Dendritic cell treated with granulocyte-macrophage colony-stimulating factor and Interleukin-4, amounts not matched to agents 40 ng/mL and 50 ng/mL, for 4 days (primary cell): ENCODE measurements around the gene COX8A.

Experiments
- H3K27ac Mint-ChIP-seq: one replicate; pipeline ENCODE4 v1.8.0; 2022; ENCODE audit warnings: mild to moderate bottlenecking, mixed read lengths
- H3K27me3 Mint-ChIP-seq: one replicate; pipeline ENCODE4 v1.8.0; 2022; ENCODE audit warnings: mild to moderate bottlenecking, mixed read lengths
- H3K36me3 Mint-ChIP-seq: one replicate; pipeline ENCODE4 v1.8.0; 2022; ENCODE audit warnings: low read depth, mixed read lengths
- H3K4me1 Mint-ChIP-seq: one replicate; pipeline ENCODE4 v1.8.0; 2022; ENCODE audit warnings: low read depth, mixed read lengths
- H3K4me3 Mint-ChIP-seq: one replicate; pipeline ENCODE4 v1.8.0; 2022; ENCODE audit warnings: mild to moderate bottlenecking, moderate library complexity, mixed read lengths
- H3K9me3 Mint-ChIP-seq: one replicate; pipeline ENCODE4 v1.8.0; 2022; ENCODE audit warnings: mixed read lengths
- intact Hi-C: fragments of 100-400 bp; cut with micrococcal nuclease; formaldehyde crosslinking; loops from one replicate; pipeline ENCODE4 v1.15.0; 2022

COX8A gene, protein sequence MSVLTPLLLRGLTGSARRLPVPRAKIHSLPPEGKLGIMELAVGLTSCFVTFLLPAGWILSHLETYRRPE

DNA sequence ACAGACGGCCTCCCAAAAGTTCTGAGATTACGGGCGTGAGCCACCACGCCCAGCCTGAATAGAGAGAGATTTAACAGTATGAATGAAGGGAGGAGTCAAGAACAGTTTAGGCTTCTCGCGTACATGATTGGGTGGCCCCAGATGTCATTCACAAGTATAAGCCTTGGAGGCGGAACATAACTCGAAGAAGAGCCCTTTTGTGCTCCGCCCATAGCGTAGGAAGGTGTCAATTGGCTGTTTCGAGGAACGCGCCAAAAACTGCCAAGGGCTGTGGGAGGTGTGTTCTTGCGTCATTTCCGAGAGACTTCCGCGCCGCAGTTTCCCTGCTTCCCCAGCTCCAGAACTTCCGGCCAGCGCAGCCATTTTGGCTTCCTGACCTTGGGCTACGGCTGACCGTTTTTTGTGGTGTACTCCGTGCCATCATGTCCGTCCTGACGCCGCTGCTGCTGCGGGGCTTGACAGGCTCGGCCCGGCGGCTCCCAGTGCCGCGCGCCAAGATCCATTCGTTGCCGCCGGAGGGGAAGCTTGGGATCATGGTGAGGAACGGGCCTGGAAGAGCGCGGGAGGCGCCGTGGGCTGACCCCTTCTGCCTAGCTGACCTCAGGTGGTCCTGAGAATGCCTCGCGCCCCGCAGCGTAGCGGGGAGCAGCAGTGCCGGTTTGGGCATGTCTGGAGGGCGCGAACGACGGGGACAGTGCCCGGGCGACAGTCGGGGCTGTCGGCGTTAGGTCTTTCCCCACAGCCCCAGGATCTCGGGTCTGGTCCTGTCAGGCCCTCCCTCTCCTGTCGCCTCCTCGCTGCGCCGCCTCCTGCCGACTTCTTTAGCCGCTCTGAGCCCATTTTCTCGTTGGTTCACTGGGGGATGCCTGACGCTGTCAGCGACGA lies at the start of gene COX8A:
Gene COX8A (plus strand): TSS at position 362 of the 885 bp plus-strand sequence. CDS start 61 bp downstream, at position 423.
- Mint-ChIP-seq H3K27me3 (peaks cover 2% of the 10 kb centered on the region), H3K4me1 (peaks cover 47% of the 10 kb centered on the region), H3K36me3 (peaks cover 45% of the 10 kb centered on the region), H3K9me3 (no peaks in the 10 kb centered on the region), H3K27ac (peak within 1 kb of the TSS; percentile 99), H3K4me3 (peak within 1 kb of the TSS; percentile 99)
- intact Hi-C loops, result loop anchor here (1.0 kb wide), 1 partner anchor 12 kb away; the partner anchor contains the start of gene OTUB1

DNA sequence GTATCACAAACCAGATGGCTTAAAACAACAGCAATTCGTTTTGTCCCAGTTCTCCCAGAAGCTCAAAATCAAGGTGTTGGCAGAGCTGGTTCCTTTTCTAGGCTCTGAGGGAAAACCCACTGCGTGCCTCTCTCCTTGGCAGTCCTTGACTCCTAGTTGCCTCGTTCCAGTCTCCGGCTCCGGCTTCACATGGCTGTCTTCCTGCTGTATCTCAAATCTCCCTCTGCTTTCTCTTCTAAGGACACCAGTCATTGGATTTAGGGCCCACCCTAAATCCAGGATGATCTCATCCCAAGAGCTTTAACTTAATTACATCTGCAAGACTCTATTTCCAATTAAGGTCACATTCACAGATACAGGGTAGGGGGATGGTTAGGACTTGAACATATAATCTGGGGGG lies 44.8 kb upstream of the COX8A start:
- H3K27me3 Mint-ChIP-seq, result peaks cover 30% of the 10 kb centered on the region
- H3K4me1 Mint-ChIP-seq, result peaks cover 5% of the 10 kb centered on the region
- no peak overlapping the region for H3K27ac Mint-ChIP-seq
- no peaks in the 10 kb centered on the region for H3K9me3 Mint-ChIP-seq
- intact Hi-C loops, result no loop called here
- H3K36me3 Mint-ChIP-seq, result no peaks in the 10 kb centered on the region
- no peak overlapping the region for H3K4me3 Mint-ChIP-seq

DNA sequence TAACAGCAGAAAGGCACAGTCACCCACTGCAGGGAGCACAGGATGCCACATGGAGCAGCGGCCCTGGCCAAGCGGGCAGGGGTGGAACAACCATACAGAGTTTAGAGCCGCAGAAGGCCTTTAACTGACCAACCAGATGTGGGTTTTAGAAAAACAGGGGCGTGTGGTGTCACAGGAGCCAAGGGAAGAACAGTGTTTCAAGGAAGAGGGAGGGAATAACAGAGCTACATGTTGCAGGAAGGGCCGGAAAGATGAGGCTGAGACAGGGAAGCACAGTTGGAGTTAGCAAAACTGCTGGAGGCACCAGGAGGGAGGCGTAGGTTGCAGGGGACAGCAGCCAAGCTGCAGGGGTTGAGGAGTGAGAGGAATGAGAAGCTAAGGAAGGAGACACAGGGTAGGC lies 43.4 kb upstream of the COX8A start:
- intact Hi-C loops, result no loop called here
- no peak overlapping the region for H3K27ac Mint-ChIP-seq
- peaks cover 5% of the 10 kb centered on the region for H3K4me1 Mint-ChIP-seq
- peaks cover 26% of the 10 kb centered on the region for H3K27me3 Mint-ChIP-seq
- no peak overlapping the region for H3K4me3 Mint-ChIP-seq
- H3K36me3 Mint-ChIP-seq, result no peaks in the 10 kb centered on the region
- no peaks in the 10 kb centered on the region for H3K9me3 Mint-ChIP-seq

DNA sequence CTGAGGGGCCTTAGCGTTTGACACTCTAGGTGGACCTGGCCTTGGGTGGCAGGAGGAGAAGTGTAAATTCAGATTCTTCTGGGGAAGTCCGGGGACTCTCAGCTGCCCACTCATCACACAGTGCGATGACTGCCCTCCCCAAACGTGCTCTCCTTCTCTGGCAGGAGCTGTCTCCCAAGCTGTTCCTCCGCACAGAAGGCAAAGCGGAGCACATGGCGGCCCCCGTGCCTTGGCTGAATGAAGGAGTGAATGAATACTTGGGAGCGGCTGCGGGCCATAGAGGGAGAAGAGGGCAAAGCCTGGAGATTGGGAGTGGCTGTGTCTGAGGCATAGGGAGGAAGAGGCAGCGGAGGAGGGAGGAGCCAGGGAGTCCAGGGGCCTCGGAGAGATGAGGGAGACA lies 42.5 kb upstream of the COX8A start:
- H3K4me1 Mint-ChIP-seq, result peaks cover 5% of the 10 kb centered on the region
- H3K27me3 Mint-ChIP-seq, result peaks cover 19% of the 10 kb centered on the region
- no peaks in the 10 kb centered on the region for H3K9me3 Mint-ChIP-seq
- no peaks in the 10 kb centered on the region for H3K36me3 Mint-ChIP-seq
- no peak overlapping the region for H3K27ac Mint-ChIP-seq
- intact Hi-C loops, result no loop called here
- no peak overlapping the region for H3K4me3 Mint-ChIP-seq

DNA sequence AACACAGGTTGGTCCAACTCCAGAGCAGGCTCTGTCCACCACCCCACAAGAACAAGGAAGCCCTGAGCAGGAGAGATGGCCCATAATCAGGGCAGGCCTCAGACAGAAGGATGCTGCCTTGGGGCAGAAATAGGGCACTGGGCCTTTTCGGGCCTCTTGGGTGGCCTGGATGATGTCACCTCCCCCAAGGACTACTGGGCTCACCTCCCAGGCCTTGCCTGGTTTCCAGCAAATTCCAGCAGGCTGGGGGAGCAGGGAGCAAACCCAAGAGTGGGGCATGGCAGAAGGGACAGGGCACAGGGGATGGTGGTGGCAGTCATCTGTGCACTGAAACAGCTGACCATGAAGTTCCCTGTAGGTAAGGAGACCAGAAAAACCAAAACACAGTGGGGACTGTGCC lies 41.0 kb upstream of the COX8A start:
- intact Hi-C loops, result no loop called here
- no peaks in the 10 kb centered on the region for H3K36me3 Mint-ChIP-seq
- peaks cover 22% of the 10 kb centered on the region for H3K27me3 Mint-ChIP-seq
- H3K4me3 Mint-ChIP-seq, result no peak overlapping the region
- no peak overlapping the region for H3K27ac Mint-ChIP-seq
- no peaks in the 10 kb centered on the region for H3K9me3 Mint-ChIP-seq
- H3K4me1 Mint-ChIP-seq, result peaks cover 11% of the 10 kb centered on the region

DNA sequence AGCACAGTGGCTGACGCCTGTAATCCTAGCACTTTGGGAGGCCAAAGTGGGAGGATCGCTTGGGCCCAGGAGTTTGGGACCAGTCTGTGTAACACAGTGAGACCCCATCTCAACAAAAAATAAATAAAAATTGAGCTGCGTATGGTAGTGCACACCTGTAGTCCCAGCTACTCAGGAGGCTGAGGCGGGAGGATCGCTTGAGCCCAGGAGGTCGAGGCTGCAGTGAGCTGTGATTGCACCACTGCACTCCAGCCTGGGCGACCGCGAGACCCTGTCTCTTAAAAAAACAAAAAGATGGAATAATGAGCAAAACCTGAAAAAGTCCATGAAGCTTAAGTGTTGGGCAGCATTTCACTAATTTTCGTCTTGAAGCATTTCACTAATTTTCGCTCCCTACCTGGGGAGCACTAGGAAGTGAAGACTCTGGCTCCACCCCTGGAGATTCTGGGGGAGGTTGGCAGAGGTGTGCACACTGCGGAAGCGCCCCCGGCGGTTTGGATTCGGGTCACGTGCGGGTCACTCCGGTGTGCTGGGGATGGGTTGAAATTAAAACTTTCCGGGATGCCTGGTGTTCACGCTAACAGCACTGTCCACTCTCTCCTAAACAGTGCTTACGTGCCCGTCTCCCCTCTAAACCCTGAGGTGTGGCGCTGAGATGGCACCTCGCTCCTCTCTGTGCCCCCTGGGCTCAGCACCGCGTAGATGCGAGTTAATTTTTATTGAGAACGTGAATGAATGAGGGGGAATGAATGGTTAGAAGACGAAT lies 36.5 kb upstream of the COX8A start:
- peak overlapping the region; percentile 86 for H3K4me3 Mint-ChIP-seq
- H3K4me1 Mint-ChIP-seq, result peaks cover 36% of the 10 kb centered on the region
- peaks cover 8% of the 10 kb centered on the region for H3K27me3 Mint-ChIP-seq
- H3K9me3 Mint-ChIP-seq, result no peaks in the 10 kb centered on the region
- intact Hi-C loops, result loop anchor here (2.0 kb wide), 1 partner anchor 99 kb away; the partner anchor contains the start of gene MARK2
- peaks cover 8% of the 10 kb centered on the region for H3K36me3 Mint-ChIP-seq
- peak overlapping the region; percentile 77 for H3K27ac Mint-ChIP-seq

DNA sequence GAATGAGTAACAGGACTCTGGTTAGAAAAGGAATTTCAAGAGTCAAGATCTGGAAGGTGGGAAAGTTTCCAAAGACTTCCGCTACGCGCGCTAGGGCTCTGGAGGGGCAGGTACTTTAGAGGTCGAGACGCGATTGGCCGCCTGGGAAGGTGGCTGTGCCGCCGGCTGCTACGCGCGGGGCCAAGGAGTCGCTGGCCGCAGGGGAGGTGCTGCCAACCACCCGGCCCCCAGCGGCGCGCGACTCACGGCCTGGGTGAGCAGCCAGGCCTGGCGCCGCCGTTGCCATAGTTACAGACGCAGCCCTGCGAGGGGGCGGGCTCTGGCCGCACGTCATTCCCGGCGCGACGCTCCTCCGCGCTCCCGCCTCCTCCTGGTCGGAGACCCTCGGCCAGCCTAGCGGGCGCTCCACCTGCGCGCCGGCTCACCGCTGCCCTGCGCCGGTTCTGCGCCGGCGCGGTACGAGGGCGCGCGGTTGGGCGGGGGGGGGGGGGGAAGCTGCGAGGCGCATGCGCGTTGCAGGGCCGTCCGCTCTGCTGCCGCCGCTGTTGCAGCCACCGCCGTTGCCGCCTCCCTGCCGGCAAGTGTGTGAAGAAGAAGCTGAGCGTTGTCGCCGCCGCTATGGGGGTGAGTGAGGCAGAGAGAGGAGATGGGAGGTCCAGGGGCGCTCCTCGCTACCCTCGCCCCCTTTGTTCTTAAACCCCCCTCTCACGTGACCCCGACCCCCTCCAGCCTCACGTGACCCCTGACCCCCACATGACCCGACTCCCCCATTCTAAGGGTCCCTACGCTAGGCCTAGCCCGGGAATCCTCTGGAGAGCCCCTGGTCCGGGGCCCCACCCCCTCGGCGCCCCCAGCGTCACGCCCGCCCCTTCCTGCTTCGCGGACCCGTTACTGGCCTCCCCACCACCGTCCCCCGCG lies 35.7 kb upstream of the COX8A start, which contains the start of gene NAA40:
Gene NAA40 (plus strand): TSS at position 524 of the 918 bp plus-strand sequence. CDS start 95 bp downstream, at position 619.
- H3K9me3 Mint-ChIP-seq, result no peaks in the 10 kb centered on the region
- peaks cover 37% of the 10 kb centered on the region for H3K4me1 Mint-ChIP-seq
- peaks cover 8% of the 10 kb centered on the region for H3K27me3 Mint-ChIP-seq
- peaks cover 8% of the 10 kb centered on the region for H3K36me3 Mint-ChIP-seq
- intact Hi-C loops, result loop anchor here (2.0 kb wide), 1 partner anchor 100 kb away; the partner anchor contains the start of gene MARK2
- H3K27ac Mint-ChIP-seq, result peak within 1 kb of the TSS; percentile 77
- H3K4me3 Mint-ChIP-seq, result peak within 1 kb of the TSS; percentile 86

DNA sequence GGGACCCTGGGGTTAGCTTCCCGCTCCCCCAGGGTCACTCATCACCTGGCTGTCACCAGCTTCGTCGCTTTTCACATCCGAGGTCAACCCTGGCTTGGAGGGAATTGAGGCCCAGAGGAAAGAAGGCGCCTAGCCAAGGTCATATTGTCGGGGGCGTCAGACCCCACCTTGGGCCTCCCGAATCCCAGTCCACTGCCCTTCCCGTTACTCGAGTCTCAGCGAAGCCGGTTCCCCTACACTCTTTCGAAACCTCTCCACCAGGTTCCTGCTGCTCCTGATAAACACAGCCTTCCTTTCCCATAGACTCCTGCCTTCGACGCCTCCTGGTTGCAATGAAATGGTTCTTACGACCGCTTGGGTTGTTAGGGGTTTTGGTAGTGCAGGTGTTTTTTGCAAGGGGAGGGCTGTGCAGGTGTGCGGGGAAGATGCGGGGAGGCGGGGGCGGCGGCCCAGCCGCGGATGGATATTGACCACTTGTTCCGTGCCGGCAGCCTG lies 35.0 kb upstream of the COX8A start:
- Mint-ChIP-seq H3K9me3 (no peaks in the 10 kb centered on the region), H3K4me1 (peaks cover 44% of the 10 kb centered on the region), H3K36me3 (peaks cover 8% of the 10 kb centered on the region), H3K27me3 (peaks cover 8% of the 10 kb centered on the region), H3K4me3 (peak overlapping the region; percentile 86), H3K27ac (peak overlapping the region; percentile 77)
- intact Hi-C loops, result loop anchor here (2.0 kb wide), 1 partner anchor 101 kb away; the partner anchor contains the start of gene MARK2

DNA sequence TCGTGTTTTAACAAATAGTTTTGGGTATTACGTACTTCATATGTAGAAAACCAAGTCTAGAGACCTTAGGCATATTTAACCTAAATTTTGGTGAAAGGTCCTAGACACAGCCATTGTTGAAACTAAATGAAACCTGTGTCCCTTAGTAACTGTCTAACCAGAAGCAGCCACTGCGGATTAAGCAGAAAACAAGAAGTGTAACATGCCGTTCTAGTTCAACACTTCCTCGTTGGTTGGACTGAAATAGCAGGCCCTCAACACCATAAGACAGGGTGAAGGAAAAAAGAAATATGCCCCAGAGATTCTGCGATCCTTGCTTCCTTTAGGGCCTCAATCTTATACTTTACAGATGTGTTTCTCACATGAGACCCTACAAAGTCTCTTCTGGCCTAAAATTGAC lies 33.6 kb upstream of the COX8A start:
- intact Hi-C loops, result loop anchor here (10.0 kb wide), 1 partner anchor 66 kb away; no protein-coding TSS in a partner anchor

DNA sequence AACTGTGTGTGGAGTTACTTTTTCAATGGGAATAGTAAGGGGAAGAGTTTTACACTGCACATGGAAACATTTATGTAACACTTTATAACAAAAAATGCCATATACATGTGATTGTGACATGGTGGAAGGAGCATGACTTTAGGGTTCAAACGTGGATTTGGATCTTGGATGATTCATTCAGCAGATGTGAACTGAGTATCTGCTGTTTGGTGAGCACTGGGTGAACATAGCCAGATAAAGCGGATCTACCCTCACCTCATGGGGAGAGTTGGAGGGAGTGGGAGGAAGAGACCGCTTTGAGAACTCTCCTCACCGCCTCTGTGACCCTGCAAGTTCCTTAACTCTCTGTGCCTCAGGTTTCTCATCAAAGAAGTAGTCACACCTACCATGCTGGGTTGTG lies 32.5 kb upstream of the COX8A start:
- peaks cover 8% of the 10 kb centered on the region for H3K27me3 Mint-ChIP-seq
- no peaks in the 10 kb centered on the region for H3K9me3 Mint-ChIP-seq
- no peak overlapping the region for H3K4me3 Mint-ChIP-seq
- H3K36me3 Mint-ChIP-seq, result peaks cover 19% of the 10 kb centered on the region
- intact Hi-C loops, result loop anchor here (10.0 kb wide), 1 partner anchor 67 kb away; no protein-coding TSS in a partner anchor
- H3K4me1 Mint-ChIP-seq, result peaks cover 55% of the 10 kb centered on the region
- peak overlapping the region; percentile 83 for H3K27ac Mint-ChIP-seq

More for the DNA sequence above, 33.6 kb upstream of the COX8A start:
- Mint-ChIP-seq H3K36me3 (peaks cover 8% of the 10 kb centered on the region), H3K27ac (peak overlapping the region; percentile 83), H3K4me1 (peaks cover 53% of the 10 kb centered on the region), H3K27me3 (peaks cover 8% of the 10 kb centered on the region), H3K4me3 (peak overlapping the region; percentile 34), H3K9me3 (no peaks in the 10 kb centered on the region)

DNA sequence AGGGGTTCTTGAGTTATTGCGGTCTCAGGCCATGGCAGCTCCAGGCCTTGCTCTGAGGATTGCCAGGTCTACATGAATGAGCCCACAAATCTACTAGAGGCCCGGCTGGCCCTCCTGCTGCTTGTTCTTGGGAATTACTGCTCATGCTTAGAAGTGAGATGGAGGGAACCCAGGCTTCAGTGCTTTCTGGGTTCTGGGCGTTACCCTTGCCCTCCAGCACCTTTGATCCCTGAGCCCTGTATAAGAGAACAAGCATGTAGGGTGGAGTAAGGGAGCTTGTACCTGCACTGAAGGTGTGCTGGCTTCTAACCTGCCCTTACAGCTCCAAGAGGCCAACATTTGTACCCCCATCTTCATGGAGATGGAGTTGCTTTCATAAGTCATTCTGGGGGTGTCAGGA lies 31.6 kb upstream of the COX8A start:
- no peak overlapping the region for H3K27ac Mint-ChIP-seq
- H3K9me3 Mint-ChIP-seq, result no peaks in the 10 kb centered on the region
- no peak overlapping the region for H3K4me3 Mint-ChIP-seq
- H3K36me3 Mint-ChIP-seq, result peaks cover 28% of the 10 kb centered on the region
- peaks cover 6% of the 10 kb centered on the region for H3K27me3 Mint-ChIP-seq
- H3K4me1 Mint-ChIP-seq, result peaks cover 55% of the 10 kb centered on the region
- intact Hi-C loops, result loop anchor here (10.0 kb wide), 1 partner anchor 68 kb away; no protein-coding TSS in a partner anchor

DNA sequence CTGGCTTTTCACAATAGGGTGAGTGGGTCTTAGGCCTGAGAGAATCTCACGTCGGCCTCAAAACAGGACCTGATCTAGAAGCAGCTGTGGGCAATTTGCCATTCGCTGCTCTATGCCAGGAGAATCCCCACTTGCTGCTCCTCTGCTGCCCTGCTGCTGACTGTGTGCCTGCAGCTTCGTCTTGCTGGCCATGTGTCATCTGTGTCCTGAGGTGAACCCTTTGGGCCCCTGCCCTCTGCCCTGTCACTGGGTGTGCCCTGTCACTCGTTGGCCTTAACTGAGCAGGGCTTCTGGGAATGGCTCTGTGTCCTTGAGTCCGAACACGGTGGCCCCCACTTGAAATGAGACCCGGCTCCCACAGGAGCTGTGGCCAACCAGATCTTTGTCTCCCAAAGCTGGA lies 29.4 kb upstream of the COX8A start:
- H3K9me3 Mint-ChIP-seq, result no peaks in the 10 kb centered on the region

More for the DNA sequence above, 29.4 kb upstream of the COX8A start:
- Mint-ChIP-seq H3K4me1 (peaks cover 40% of the 10 kb centered on the region), H3K4me3 (no peak overlapping the region), H3K36me3 (peaks cover 30% of the 10 kb centered on the region), H3K27ac (no peak overlapping the region), H3K27me3 (no peaks in the 10 kb centered on the region)
- intact Hi-C loops, result loop anchor here (1.0 to 10.0 kb wide), 2 partner anchors 70 to 108 kb away; no protein-coding TSS in a partner anchor
